ENCODE measurements around the gene TAAR5.

DNA sequence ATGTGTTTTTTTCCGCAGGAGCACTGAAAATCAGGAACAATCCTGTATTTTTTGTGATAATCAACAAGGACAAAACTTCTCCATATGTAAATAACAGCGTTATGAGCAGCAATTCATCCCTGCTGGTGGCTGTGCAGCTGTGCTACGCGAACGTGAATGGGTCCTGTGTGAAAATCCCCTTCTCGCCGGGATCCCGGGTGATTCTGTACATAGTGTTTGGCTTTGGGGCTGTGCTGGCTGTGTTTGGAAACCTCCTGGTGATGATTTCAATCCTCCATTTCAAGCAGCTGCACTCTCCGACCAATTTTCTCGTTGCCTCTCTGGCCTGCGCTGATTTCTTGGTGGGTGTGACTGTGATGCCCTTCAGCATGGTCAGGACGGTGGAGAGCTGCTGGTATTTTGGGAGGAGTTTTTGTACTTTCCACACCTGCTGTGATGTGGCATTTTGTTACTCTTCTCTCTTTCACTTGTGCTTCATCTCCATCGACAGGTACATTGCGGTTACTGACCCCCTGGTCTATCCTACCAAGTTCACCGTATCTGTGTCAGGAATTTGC, 19.2 kb downstream of the TAAR5 start, which contains the start of gene TAAR6:
- TF ChIP-seq, protein P1, sequence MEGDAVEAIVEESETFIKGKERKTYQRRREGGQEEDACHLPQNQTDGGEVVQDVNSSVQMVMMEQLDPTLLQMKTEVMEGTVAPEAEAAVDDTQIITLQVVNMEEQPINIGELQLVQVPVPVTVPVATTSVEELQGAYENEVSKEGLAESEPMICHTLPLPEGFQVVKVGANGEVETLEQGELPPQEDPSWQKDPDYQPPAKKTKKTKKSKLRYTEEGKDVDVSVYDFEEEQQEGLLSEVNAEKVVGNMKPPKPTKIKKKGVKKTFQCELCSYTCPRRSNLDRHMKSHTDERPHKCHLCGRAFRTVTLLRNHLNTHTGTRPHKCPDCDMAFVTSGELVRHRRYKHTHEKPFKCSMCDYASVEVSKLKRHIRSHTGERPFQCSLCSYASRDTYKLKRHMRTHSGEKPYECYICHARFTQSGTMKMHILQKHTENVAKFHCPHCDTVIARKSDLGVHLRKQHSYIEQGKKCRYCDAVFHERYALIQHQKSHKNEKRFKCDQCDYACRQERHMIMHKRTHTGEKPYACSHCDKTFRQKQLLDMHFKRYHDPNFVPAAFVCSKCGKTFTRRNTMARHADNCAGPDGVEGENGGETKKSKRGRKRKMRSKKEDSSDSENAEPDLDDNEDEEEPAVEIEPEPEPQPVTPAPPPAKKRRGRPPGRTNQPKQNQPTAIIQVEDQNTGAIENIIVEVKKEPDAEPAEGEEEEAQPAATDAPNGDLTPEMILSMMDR (IDR thresholded peaks at IDR 0.05) = no peak
- TF ChIP-seq EZH2 (IDR thresholded peaks at IDR 0.05) (no peak), EZH2phosphoT487 (IDR thresholded peaks at IDR 0.05) (no peak)

All from neural progenitor cell (in vitro differentiated cells).